IPS DF 6.9 (cell line): ENCODE results near the gene EEIG1.

ENCODE experiments used
- DNase-seq: peaks from one replicate; pipeline ENCODE4 v3.0.0-alpha.2; 2013; ENCODE audit warnings: low read depth, low spot score
- H3K27ac ChIP-seq: one replicate; pipeline ENCODE4 v1.5.1; 2013; ENCODE audit warnings: low read length, control low read depth
- H3K27me3 ChIP-seq: 2 replicates; pipeline ENCODE4 v1.6.1; 2013; ENCODE audit warnings: mild to moderate bottlenecking, low read length; ENCODE audit not compliant: control insufficient read depth, insufficient read depth
- H3K36me3 ChIP-seq: 2 replicates; pipeline ENCODE4 v1.6.1; 2013; ENCODE audit warnings: low read length; ENCODE audit not compliant: control insufficient read depth, insufficient read depth
- H3K4me1 ChIP-seq: 2 replicates; pipeline ENCODE4 v1.6.1; 2013; ENCODE audit warnings: low read length; ENCODE audit not compliant: control insufficient read depth, insufficient read depth
- H3K4me3 ChIP-seq: 2 replicates; pipeline ENCODE4 v1.5.1; 2013; ENCODE audit warnings: mild to moderate bottlenecking, low read length
- H3K9me3 ChIP-seq: 2 replicates; pipeline ENCODE4 v1.6.1; 2013; ENCODE audit warnings: low read length, inconsistent platforms; ENCODE audit not compliant: control insufficient read depth, insufficient read depth
- WGBS: extraction: QIAGEN DNeasy Blood & Tissue Kit; methylation state at CpG from one replicate; pipeline ENCODE4 v1.1.7; 2013; ENCODE audit warnings: mixed read lengths, missing lambda C conversion rate; ENCODE audit not compliant: insufficient read length, insufficient coverage; 5-methylcytosine and 5-hydroxymethylcytosine counted together

EEIG1 gene

GRCh38 chr9:127974769-127975261 is 6.0 kb downstream of the EEIG1 start:
- H3K4me1 ChIP-seq = peaks cover 22% of the 10 kb centered on the region
- no peaks in the 10 kb centered on the region for H3K27me3 ChIP-seq
- H3K9me3 ChIP-seq = no peaks in the 10 kb centered on the region
- WGBS = no CpG with 5 or more reads among the region's 10 CpGs
- no peaks in the 10 kb centered on the region for H3K36me3 ChIP-seq
- H3K27ac ChIP-seq = no peak overlapping the region
- H3K4me3 ChIP-seq = no peak overlapping the region
- no peak for DNase-seq

GRCh38 chr9:127974001-127974768 is 6.6 kb downstream of the EEIG1 start:
- no peaks in the 10 kb centered on the region for H3K9me3 ChIP-seq
- no CpG with 5 or more reads among the region's 12 CpGs for WGBS
- no peak overlapping the region for H3K4me3 ChIP-seq
- H3K27ac ChIP-seq = no peak overlapping the region
- H3K4me1 ChIP-seq = peaks cover 22% of the 10 kb centered on the region
- no peaks in the 10 kb centered on the region for H3K27me3 ChIP-seq
- no peaks in the 10 kb centered on the region for H3K36me3 ChIP-seq
- DNase-seq = no peak

GRCh38 chr9:127973169-127974000 is 7.4 kb downstream of the EEIG1 start:
- Histone ChIP-seq H3K4me1 (peaks cover 22% of the 10 kb centered on the region), H3K4me3 (no peak overlapping the region), H3K9me3 (no peaks in the 10 kb centered on the region), H3K27ac (no peak overlapping the region), H3K27me3 (no peaks in the 10 kb centered on the region), H3K36me3 (no peaks in the 10 kb centered on the region)
- DNase-seq = no peak
- WGBS = no CpG with 5 or more reads among the region's 17 CpGs

- H3K9me3 ChIP-seq = no peaks in the 10 kb centered on the region
- no peak overlapping the region for H3K27ac ChIP-seq
- no CpG with 5 or more reads among the region's 12 CpGs for WGBS
- H3K4me3 ChIP-seq = no peak overlapping the region
- no peaks in the 10 kb centered on the region for H3K27me3 ChIP-seq
- DNase-seq = no peak
- H3K4me1 ChIP-seq = peaks cover 22% of the 10 kb centered on the region
- H3K36me3 ChIP-seq = no peaks in the 10 kb centered on the region
Measured at GRCh38 chr9:127972236-127972871, 8.4 kb downstream of the EEIG1 start.

GRCh38 chr9:127971357-127972235 is 9.2 kb downstream of the EEIG1 start:
- Histone ChIP-seq H3K4me1 (peaks cover 23% of the 10 kb centered on the region), H3K4me3 (no peak overlapping the region), H3K36me3 (no peaks in the 10 kb centered on the region), H3K27ac (no peak overlapping the region), H3K27me3 (no peaks in the 10 kb centered on the region), H3K9me3 (no peaks in the 10 kb centered on the region)
- no CpG with 5 or more reads among the region's 20 CpGs for WGBS
- DNase-seq = no peak

GRCh38 chr9:127970401-127971313 is 10.1 kb downstream of the EEIG1 start:
- Histone ChIP-seq H3K4me3 (no peak overlapping the region), H3K4me1 (peaks cover 24% of the 10 kb centered on the region), H3K36me3 (no peaks in the 10 kb centered on the region), H3K27ac (no peak overlapping the region), H3K27me3 (no peaks in the 10 kb centered on the region), H3K9me3 (no peaks in the 10 kb centered on the region)
- no peak for DNase-seq
- WGBS = no CpG with 5 or more reads among the region's 16 CpGs

GRCh38 chr9:127968700-127969383 is 11.9 kb downstream of the EEIG1 start:
- DNase-seq = no peak
- Histone ChIP-seq H3K4me3 (no peak overlapping the region), H3K27ac (no peak overlapping the region), H3K9me3 (no peaks in the 10 kb centered on the region), H3K36me3 (no peaks in the 10 kb centered on the region), H3K27me3 (no peaks in the 10 kb centered on the region), H3K4me1 (peaks cover 25% of the 10 kb centered on the region)
- no CpG with 5 or more reads among the region's 10 CpGs for WGBS

GRCh38 chr9:127968042-127968441 is 12.7 kb downstream of the EEIG1 start:
- Histone ChIP-seq H3K27me3 (no peaks in the 10 kb centered on the region), H3K36me3 (no peaks in the 10 kb centered on the region), H3K4me3 (no peak overlapping the region), H3K27ac (no peak overlapping the region), H3K9me3 (no peaks in the 10 kb centered on the region), H3K4me1 (peaks cover 27% of the 10 kb centered on the region)
- no CpG with 5 or more reads among the region's 3 CpGs for WGBS
- DNase-seq = no peak
